IMR-90 (cell line): ENCODE results near the gene NCSTN. TPM values are rescaled to one million over a fixed set of nuclear protein-coding genes. Genes with fewer than 3 reads are reported as not detected.

Source experiments
- ATAC-seq: fragments of 200-7000 bp; cut with Tn5 transposase; 2 replicates; pipeline ENCODE4 v1.9.1; 2020; ENCODE audit warnings: low read depth, mild to moderate bottlenecking, moderate library complexity
- BruUV-seq: library from RNA; stranded (reverse); fragments of 400-500 nt; replicated peaks from 2 replicates; lab custom pipeline; 2021; lab: Mats Ljungman, UMichigan
- CTCF ChIA-PET: fragments of 300-600 bp; formaldehyde crosslinking; extraction: SDS; loops from one replicate; lab custom pipeline; 2021; ENCODE audit warnings: antibody characterized with exemption; lab: Yijun Ruan, JAX
- POLR2A ChIA-PET: fragments of 300-600 bp; sonication (Branson Sonifier 250); formaldehyde crosslinking; loops from one replicate; lab custom pipeline; 2022; ENCODE audit warnings: antibody characterized with exemption; ENCODE audit not compliant: unreplicated experiment; lab: Charles Lee
- DNase-seq: peaks from one replicate; pipeline ENCODE4 v3.0.0; 2013
- H2AFZ ChIP-seq: replicated peaks from 2 replicates; pipeline ENCODE3; 2013; ENCODE audit warnings: low read length, mild to moderate bottlenecking; ENCODE audit not compliant: poor library complexity
- H2AK5ac ChIP-seq: 2 replicates; pipeline ENCODE4 v1.6.1; 2013; ENCODE audit warnings: low read depth, low read length, inconsistent platforms
- H2AK9ac ChIP-seq: replicated peaks from 2 replicates; pipeline ENCODE3; 2013; ENCODE audit warnings: mild to moderate bottlenecking, low read depth, low read length, moderate library complexity; ENCODE audit not compliant: poor library complexity
- H2BK120ac ChIP-seq: 2 replicates; pipeline ENCODE4 v1.6.1; 2013; ENCODE audit warnings: low read depth, low read length, inconsistent platforms
- H2BK15ac ChIP-seq: 3 replicates; pipeline ENCODE4 v1.6.1; 2013; ENCODE audit warnings: low read depth, low read length, inconsistent platforms
- H2BK20ac ChIP-seq: 2 replicates; pipeline ENCODE4 v1.6.1; 2013; ENCODE audit warnings: low read depth, mild to moderate bottlenecking, inconsistent platforms, low read length, moderate library complexity
- H2BK5ac ChIP-seq: 2 replicates; pipeline ENCODE4 v1.6.1; 2013; ENCODE audit warnings: mild to moderate bottlenecking, low read depth, low read length, inconsistent platforms; ENCODE audit not compliant: poor library complexity, severe bottlenecking
- H3K14ac ChIP-seq: replicated peaks from 2 replicates; pipeline ENCODE4 v1.6.1; 2013; ENCODE audit warnings: low read depth, low read length, inconsistent platforms
- H3K18ac ChIP-seq: 2 replicates; pipeline ENCODE4 v1.6.1; 2013; ENCODE audit warnings: low read depth, low read length, control low read depth
- H3K23ac ChIP-seq: 2 replicates; pipeline ENCODE4 v1.6.1; 2013; ENCODE audit warnings: low read depth, low read length, inconsistent platforms
- H3K27ac ChIP-seq: 2 replicates; pipeline ENCODE4 v1.5.1; 2013; ENCODE audit warnings: mild to moderate bottlenecking, control low read depth, low read length; ENCODE audit not compliant: insufficient read depth
- H3K27me3 ChIP-seq: 2 replicates; pipeline ENCODE4 v1.6.1; 2013; ENCODE audit warnings: low read length; ENCODE audit not compliant: control insufficient read depth, insufficient read depth
- H3K36me3 ChIP-seq: 2 replicates; pipeline ENCODE4 v1.6.1; 2013; ENCODE audit warnings: low read length, mixed read lengths; ENCODE audit not compliant: control insufficient read depth, insufficient read depth
- H3K4ac ChIP-seq: 2 replicates; pipeline ENCODE4 v1.6.1; 2013; ENCODE audit warnings: low read depth, low read length, inconsistent platforms
- H3K4me1 ChIP-seq: 2 replicates; pipeline ENCODE4 v1.6.1; 2013; ENCODE audit warnings: low read length, mixed read lengths; ENCODE audit not compliant: control insufficient read depth, insufficient read depth
- H3K4me2 ChIP-seq: 2 replicates; pipeline ENCODE4 v1.6.1; 2013; ENCODE audit warnings: low read depth, mild to moderate bottlenecking, control low read depth, low read length, moderate library complexity
- H3K4me3 ChIP-seq: 2 replicates; pipeline ENCODE4 v1.5.1; 2013; ENCODE audit warnings: low read depth, mild to moderate bottlenecking, control low read depth, low read length, moderate library complexity; ENCODE audit not compliant: insufficient read depth
- H3K56ac ChIP-seq: 2 replicates; pipeline ENCODE4 v1.6.1; 2013; ENCODE audit warnings: low read length, inconsistent platforms; ENCODE audit not compliant: insufficient read depth; ENCODE audit errors: extremely low read depth
- H3K79me1 ChIP-seq, 2 experiments: 2 replicates each; pipeline ENCODE4 v1.6.1; 2013; ENCODE audit warnings: low read length in 2 of 2, inconsistent platforms in 1 of 2, low read depth in 1 of 2
- H3K9ac ChIP-seq: 2 replicates; pipeline ENCODE4 v1.6.1; 2013; ENCODE audit warnings: low read depth, low read length, control low read depth
- H3K9me1 ChIP-seq: 2 replicates; pipeline ENCODE4 v1.6.1; 2013; ENCODE audit warnings: low read length, inconsistent platforms; ENCODE audit not compliant: insufficient read depth
- H3K9me3 ChIP-seq: 2 replicates; pipeline ENCODE4 v1.6.1; 2013; ENCODE audit warnings: low read length; ENCODE audit not compliant: control insufficient read depth, insufficient read depth
- H4K20me1 ChIP-seq: 2 replicates; pipeline ENCODE4 v1.6.1; 2013; ENCODE audit warnings: low read length, inconsistent platforms; ENCODE audit not compliant: insufficient read depth
- H4K5ac ChIP-seq: 2 replicates; pipeline ENCODE4 v1.6.1; 2013; ENCODE audit warnings: mild to moderate bottlenecking, low read depth, low read length, control low read depth
- H4K8ac ChIP-seq, 2 experiments: 2 replicates each; pipeline ENCODE4 v1.6.1; 2013; ENCODE audit warnings: low read depth in 2 of 2, low read length in 2 of 2, control low read depth in 1 of 2, inconsistent platforms in 1 of 2
- H4K91ac ChIP-seq: 2 replicates; pipeline ENCODE4 v1.6.1; 2013; ENCODE audit warnings: low read depth, low read length, inconsistent platforms; ENCODE audit not compliant: insufficient read depth
- BHLHE40 ChIP-seq: fragments of 150-350 bp; IDR thresholded peaks from 2 replicates; pipeline ENCODE4 v1.6.1; 2016; ENCODE audit warnings: mild to moderate bottlenecking, low read depth, low read length
- CHD1 ChIP-seq: IDR thresholded peaks from 2 replicates; pipeline ENCODE4 v1.6.1; 2012; ENCODE audit warnings: low read depth, low read length, improper control_type of control experiment
- FOS ChIP-seq: fragments of 150-350 bp; IDR thresholded peaks from 2 replicates; pipeline ENCODE4 v1.6.1; 2016; ENCODE audit warnings: low read depth, low read length
- MAFK ChIP-seq: IDR thresholded peaks from 2 replicates; pipeline ENCODE4 v1.6.1; 2012; ENCODE audit warnings: low read depth, low read length, improper control_type of control experiment
- MAZ ChIP-seq: IDR thresholded peaks from 2 replicates; pipeline ENCODE4 v1.6.1; 2012; ENCODE audit warnings: low read depth, mild to moderate bottlenecking, low read length, improper control_type of control experiment, moderate library complexity, borderline replicate concordance
- MXI1 ChIP-seq: IDR thresholded peaks from 2 replicates; pipeline ENCODE4 v1.6.1; 2012; ENCODE audit warnings: low read depth, mild to moderate bottlenecking, low read length, moderate library complexity, borderline replicate concordance
- RAD21 ChIP-seq: IDR thresholded peaks from 2 replicates; pipeline ENCODE4 v1.6.1; 2012; ENCODE audit warnings: low read length, improper control_type of control experiment
- RCOR1 ChIP-seq: IDR thresholded peaks from 2 replicates; pipeline ENCODE4 v1.6.1; 2012; ENCODE audit warnings: mild to moderate bottlenecking, low read length, improper control_type of control experiment; ENCODE audit not compliant: insufficient replicate concordance
- RFX5 ChIP-seq: IDR thresholded peaks from 2 replicates; pipeline ENCODE4 v1.8.0; 2012; ENCODE audit warnings: low read depth, mild to moderate bottlenecking, low read length, moderate library complexity
- WGBS, 2 experiments: methylation state at CpG; one replicate each; pipeline versions ENCODE4 v1.1.5 to v1.1.7; 2013; ENCODE audit warnings: missing lambda C conversion rate in 2 of 2; ENCODE audit not compliant: insufficient read length in 1 of 2; ENCODE audit errors: extremely low coverage in 2 of 2; 5-methylcytosine and 5-hydroxymethylcytosine counted together
- dilution Hi-C: fragments of 300-500 bp; cut with HindIII; formaldehyde crosslinking; loops from one replicate; pipeline ENCODE4 v1.14.3; 2018; ENCODE audit warnings: low sequenced_read_pairs; ENCODE audit not compliant: unreplicated experiment
- in situ Hi-C: fragments of 300-500 bp; cut with MboI; formaldehyde crosslinking; loops from 3 replicates; pipeline ENCODE4 v1.14.3; 2019; ENCODE audit warnings: low sequenced_read_pairs, inconsistent platforms, mixed read lengths
- intact Hi-C: fragments of 100-400 bp; cut with micrococcal nuclease; formaldehyde crosslinking; loops from 2 replicates; pipeline ENCODE4 v1.10.0; 2022
- polyA plus RNA-seq, 3 experiments: library from polyadenylated mRNA; depleted of rRNA; stranded (reverse); fragments of >200 nt; gene quantifications; 2 replicates each; pipeline ENCODE4 v1.2.3, GENCODE V29; 2012; ENCODE audit warnings: low replicate concordance in 1 of 3
- total RNA-seq: library from RNA; depleted of rRNA; stranded (reverse); fragments of >200 nt; gene quantifications from 2 replicates; pipeline ENCODE4 v1.2.3, GENCODE V29; 2012
- TF ChIP-seq, protein P1 (sequence below): fragments of 150-350 bp; IDR thresholded peaks from 2 replicates; pipeline ENCODE4 v1.6.1; 2017; ENCODE audit warnings: mild to moderate bottlenecking, antibody characterized with exemption, low read length, low read depth
- TF ChIP-seq, protein P2 (sequence below): fragments of 150-350 bp; IDR thresholded peaks from 2 replicates; pipeline ENCODE4 v1.6.1; 2016; ENCODE audit warnings: low read depth, mild to moderate bottlenecking, low read length, moderate library complexity, borderline replicate concordance

The NCSTN gene
- total and polyA plus RNA-seq, 2 of the 4 experiments (the other 2 are of a cell fraction) = 60.2 to 182 TPM

DNA sequence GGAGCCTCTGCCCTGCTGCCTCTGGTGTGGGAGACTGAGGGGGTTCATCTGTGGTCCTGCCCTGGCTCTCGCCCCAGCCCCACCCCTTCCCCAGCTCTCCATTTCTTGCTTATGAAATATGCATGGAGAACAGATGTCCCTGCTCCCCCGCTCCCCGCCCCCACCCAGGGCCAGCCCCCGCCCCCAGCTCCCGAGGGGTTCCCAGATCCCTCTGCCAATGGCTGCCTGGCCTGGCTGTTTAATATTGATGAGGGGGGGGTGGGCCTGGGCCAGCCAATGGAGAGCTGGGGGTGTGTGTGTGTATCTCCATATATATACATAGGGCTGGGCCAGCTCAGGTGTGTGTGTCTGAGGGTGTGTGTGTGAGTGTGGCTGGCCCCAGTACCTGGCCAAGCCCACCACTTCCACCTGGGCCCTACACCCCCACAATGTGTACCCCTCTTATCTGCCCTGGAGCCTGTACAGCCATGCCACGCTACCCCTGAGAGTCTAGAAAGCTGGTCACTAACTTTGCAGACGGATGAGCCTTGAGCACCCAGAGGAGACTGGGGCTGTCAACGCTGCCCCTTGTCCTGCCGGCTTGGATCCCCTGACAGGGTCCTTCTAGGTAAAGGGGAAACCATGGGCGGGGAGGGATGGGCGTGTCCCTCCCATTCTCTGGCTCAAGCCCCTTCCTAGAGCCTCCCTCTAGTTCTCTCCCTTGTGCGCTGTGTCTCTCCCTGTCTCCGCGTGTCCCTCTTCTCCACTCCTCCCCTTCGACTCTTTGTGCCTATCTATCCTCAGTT, 23.7 kb downstream of the NCSTN start, which contains the start of gene NHLH1 (continued):
- TF ChIP-seq MXI1 = no peak

DNA sequence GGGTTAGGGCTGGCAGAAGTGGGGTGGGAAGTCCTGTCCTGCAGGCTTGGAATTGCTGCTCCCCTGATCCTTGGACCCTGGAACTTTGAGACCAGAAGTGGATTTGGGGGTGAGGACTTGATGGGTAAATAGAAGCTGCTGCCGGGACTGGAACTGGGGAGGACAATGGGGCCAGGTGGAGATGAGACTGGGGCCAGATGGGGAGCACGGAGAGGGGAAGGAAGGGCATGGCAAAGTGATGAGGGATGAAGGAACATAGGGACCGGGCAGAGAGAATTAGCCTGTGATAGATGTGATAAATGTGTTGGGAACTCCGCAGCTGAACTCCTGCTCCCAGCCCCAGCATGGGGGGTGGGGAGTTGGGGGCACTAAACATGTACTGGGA, 24.3 kb downstream of the NCSTN start:
- no peak overlapping the region for H3K9ac ChIP-seq
- no peak overlapping the region for H3K4ac ChIP-seq
- H3K18ac ChIP-seq = no peak overlapping the region
- H2AFZ ChIP-seq = no peak overlapping the region
- no peak overlapping the region for H2BK20ac ChIP-seq
- H4K91ac ChIP-seq = no peak overlapping the region
- H2AK9ac ChIP-seq = no peak overlapping the region
- BruUV-seq = no TSS peak
- no peak overlapping the region for H4K8ac ChIP-seq
- CTCF ChIA-PET = no interaction called here
- no peak overlapping the region for H3K56ac ChIP-seq
- no peaks in the 10 kb centered on the region; the same call in 1 of the 2 replicates for H3K4me1 ChIP-seq
- H3K27me3 ChIP-seq = peaks cover 6% of the 10 kb centered on the region; the same call in 1 of the 2 replicates
- POLR2A ChIA-PET = no interaction called here
- 60% methylated on average over 2 of the region's 4 CpGs; no CpG with 5 or more reads in 1 of the 2 experiments for WGBS, 2 experiments
- no peaks in the 10 kb centered on the region for H3K9me1 ChIP-seq
- H3K4me2 ChIP-seq = no peak overlapping the region
- no peaks in the 10 kb centered on the region for H3K36me3 ChIP-seq
- H4K20me1 ChIP-seq = no peaks in the 10 kb centered on the region
- H2BK5ac ChIP-seq = no peak overlapping the region
- ATAC-seq (no peak), DNase-seq (no peak)
- no peak overlapping the region for H3K14ac ChIP-seq
- H3K27ac ChIP-seq = no peak overlapping the region
- H3K79me1 ChIP-seq = no peaks in the 10 kb centered on the region
- intact Hi-C loops = no loop called here
- no peak overlapping the region for H3K4me3 ChIP-seq
- TF ChIP-seq RAD21 = no peak
- TF ChIP-seq, protein P1, sequence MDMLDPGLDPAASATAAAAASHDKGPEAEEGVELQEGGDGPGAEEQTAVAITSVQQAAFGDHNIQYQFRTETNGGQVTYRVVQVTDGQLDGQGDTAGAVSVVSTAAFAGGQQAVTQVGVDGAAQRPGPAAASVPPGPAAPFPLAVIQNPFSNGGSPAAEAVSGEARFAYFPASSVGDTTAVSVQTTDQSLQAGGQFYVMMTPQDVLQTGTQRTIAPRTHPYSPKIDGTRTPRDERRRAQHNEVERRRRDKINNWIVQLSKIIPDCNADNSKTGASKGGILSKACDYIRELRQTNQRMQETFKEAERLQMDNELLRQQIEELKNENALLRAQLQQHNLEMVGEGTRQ = no peak
- TF ChIP-seq BHLHE40 = no peak
- TF ChIP-seq, protein P2, sequence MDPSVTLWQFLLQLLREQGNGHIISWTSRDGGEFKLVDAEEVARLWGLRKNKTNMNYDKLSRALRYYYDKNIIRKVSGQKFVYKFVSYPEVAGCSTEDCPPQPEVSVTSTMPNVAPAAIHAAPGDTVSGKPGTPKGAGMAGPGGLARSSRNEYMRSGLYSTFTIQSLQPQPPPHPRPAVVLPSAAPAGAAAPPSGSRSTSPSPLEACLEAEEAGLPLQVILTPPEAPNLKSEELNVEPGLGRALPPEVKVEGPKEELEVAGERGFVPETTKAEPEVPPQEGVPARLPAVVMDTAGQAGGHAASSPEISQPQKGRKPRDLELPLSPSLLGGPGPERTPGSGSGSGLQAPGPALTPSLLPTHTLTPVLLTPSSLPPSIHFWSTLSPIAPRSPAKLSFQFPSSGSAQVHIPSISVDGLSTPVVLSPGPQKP = no peak
- TF ChIP-seq FOS = no peak
- no peak for TF ChIP-seq MAFK
- no peak for TF ChIP-seq MAZ
- no peak for TF ChIP-seq RCOR1
- TF ChIP-seq CHD1 = no peak
- TF ChIP-seq RFX5 = no peak
- H3K9me3 ChIP-seq = no peaks in the 10 kb centered on the region
- in situ Hi-C loops = no loop called here
- H4K5ac ChIP-seq = no peak overlapping the region
- dilution Hi-C loops = no loop called here
- no peak overlapping the region for H2BK15ac ChIP-seq
- H3K23ac ChIP-seq = no peak overlapping the region
- H2BK120ac ChIP-seq = no peak overlapping the region
- H2AK5ac ChIP-seq = no peak overlapping the region
